ENCODE data around the gene OLFM4.

Gene OLFM4

DNA sequence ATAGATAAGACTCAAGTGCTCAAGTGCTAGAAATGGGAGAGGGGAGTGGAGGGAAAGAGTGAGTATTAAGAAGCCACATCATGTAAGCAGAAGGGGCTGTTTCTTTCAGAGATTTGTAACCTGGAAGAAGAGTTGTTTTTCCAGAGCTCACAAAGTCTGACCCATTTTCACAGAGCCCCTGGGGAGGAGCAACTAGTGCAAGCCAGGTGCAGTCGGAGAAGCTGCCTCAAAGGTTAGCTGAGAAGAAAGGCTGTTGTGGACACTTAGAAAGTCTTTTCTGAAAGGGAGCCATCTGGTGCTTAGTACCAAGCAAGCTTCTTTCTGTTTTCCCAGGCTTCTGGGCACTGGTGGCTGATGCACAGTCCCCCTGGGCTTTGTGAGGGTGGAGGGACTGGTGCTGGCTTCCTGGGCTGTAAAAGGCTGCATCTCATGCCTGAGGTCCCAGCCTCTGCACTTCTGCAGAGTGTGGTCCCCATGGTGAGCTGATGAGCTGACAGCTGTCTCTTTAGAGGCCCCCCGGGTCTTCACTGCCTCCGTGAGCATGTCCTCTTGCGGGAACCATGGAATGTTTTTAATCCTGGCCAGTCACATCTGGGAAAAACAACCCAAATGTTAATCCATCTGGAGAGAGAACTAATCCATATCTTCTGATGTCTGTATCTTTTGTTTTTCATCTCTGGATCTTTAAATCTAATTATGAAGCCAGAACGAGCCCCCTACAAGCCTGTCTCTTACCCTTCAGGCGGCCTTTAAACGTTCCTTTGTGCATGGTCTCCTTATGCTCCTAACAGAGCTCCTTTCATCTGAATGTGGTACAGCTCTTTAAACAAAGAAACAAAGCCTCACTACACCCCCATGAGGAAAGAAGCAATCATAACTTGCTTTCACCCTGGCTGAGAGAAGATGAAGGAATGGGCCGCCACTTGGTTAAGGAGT is 40.2 kb downstream of the OLFM4 start:
- DNase-seq = no peak

DNA sequence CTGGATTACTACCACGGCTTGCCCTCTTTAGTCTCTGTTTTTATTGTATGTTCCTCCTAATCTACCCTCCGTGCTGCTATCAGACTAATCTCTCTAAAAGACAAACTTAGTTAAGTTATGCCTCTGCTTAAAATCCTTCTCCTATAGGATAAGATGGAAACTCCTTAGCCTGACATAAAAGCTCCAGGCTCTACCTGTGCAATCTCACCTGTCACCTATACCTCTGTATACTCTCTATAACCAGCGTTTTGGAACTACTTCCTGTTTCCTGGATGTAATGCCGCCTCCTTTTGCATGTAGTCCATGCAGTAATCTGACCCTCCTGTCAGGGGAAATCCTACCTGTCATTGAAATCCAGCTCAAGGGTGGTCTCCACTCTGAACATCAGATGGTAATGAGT is 41.2 kb downstream of the OLFM4 start:
- DNase-seq = no peak

DNA sequence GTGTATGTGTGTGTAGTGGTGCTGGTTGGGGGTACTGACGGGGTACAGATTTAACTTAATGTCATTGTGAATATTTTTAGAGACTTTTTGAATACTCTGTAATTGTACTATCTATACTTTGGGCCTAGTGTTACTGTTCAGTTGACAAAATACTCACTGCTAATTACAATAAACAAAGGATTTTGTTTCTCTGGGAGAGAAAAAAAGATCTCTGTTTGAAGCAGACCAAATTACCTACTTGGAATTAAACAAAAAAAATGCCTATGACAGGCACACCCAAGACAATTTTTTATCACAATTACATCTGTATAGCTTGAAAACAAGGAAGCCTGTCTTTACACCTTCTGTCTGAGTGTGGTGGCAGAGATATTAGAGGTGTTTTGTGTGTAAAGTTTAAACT is 45.1 kb downstream of the OLFM4 start:
- no peak for DNase-seq

DNA sequence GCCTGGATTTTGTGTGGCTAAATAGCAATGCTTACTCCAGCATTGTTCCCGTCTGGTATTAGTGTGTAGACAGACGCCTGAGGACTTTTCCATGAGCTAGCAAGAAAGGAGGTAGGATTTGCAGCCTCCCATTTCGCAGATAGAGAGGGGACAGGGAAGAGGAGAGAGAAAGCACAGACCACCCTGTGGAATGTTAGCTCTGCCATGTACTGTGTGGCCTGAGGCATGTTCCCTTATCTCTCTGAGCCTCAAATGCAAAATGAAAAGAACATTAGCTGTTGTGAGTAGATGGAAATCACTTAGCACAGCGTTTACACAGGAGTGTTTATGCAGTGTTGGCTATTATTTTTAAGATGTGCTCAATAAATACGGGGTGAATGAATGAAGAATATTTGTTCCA is 45.5 kb downstream of the OLFM4 start:
- DNase-seq = no peak

DNA sequence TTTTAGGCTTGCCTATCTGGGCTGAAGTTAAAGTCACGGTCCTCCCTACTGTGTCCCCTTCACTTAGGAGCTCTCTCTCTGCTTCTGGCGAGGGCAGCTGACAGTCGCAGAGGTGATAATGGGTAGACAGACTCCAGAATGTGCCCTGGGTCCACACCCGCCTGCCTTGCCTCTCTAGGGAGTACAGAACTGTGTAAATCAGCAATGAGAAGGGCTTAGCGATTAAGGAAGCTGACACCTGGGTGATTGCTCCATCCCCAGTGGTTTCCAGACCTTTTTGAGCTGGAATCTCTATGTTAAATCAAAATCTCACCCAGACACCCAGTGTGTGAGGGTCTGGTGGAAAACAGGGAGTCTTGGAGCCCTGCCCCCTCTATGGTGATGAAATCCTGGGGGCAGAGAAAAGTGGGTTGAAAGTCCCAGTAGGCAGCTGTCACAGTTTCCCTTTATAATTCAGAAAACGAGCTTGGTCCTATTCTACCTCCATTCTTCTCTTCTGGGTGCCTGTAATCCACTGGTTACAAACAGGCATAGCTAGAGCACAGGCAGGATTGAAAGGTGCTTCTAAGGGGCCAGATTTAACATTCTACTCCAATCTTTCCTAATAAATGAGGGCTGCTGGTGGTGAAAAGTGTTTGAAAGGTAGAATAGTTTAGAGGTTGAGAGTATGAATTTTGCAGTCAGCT is 46.9 kb downstream of the OLFM4 start:
- no peak for DNase-seq

DNA sequence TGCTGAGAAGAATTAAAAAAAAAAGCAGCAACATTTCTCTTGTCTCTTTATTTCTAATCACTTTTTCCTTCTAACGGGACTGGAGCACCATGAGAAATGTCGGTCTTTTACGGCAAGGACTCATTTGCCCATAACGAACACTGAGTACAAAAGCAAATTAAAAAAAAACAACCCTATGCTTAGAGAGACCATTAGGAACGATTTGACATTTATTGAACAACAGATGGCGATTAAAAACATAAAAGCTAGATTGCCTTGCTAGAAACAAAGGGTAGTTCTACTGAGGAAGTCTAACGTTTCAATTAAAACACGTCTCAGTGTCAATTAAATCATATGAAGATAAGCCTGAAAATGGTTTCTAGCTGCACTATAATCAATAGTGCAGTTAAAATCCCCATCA is 51.1 kb downstream of the OLFM4 start:
- no peak for DNase-seq

DNA sequence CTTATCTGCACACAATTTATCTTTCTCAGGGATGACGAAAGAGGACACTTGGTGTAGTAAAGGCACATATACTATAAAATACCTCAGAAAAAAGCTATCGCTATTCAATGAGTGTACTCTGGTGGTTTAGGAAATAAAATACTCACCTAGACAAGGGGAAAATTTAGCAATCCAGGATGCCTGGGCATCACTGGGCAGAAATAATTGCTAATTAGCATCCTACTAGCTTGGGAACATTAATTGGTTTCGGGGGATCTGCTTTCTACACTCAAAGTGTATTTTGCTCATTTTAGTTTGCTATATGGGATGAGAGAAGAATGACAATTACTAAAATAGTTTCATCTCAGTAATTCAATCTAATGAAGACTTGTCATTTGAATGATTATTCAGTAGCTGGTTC is 60.3 kb downstream of the OLFM4 start:
- DNase-seq = no peak

DNA sequence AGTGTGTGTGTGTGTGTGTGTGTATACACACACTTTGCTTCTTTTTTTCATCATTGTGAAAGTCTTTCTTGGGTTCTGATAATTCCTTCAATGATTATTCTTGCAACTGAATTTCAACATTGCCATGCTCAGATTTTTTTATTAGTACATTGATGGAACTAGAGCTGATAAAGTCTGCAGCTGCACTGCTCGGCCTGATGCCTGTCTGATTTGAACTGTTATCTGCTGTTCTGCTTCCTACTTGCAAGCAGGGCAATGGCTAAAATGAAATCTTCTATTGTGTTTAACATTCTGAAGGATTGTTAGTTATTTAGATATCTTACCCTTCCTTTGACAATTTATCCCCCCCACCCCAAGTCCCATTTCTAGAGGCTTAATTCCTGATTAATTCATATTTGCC is 61.3 kb downstream of the OLFM4 start:
- DNase-seq = no peak

DNA sequence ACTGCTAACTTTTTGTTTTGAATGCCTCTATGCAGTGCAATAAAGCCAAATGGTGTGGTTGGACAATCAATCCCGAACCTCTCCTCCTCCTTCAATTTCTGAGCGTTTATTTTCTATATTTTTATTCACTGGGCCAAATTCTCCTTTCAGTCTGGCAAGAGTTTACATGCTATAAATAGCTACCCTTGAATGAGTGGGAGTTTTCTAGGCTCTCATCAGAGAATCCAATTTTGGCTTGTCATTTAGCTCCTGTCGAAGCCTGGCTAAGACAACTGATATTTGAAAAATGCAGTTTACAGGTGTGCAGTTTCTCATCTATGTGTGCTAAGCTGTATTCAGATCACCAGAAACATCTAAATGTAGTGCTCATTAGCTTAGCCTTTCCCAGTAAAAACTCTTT is 61.8 kb downstream of the OLFM4 start:
- DNase-seq = no peak

DNA sequence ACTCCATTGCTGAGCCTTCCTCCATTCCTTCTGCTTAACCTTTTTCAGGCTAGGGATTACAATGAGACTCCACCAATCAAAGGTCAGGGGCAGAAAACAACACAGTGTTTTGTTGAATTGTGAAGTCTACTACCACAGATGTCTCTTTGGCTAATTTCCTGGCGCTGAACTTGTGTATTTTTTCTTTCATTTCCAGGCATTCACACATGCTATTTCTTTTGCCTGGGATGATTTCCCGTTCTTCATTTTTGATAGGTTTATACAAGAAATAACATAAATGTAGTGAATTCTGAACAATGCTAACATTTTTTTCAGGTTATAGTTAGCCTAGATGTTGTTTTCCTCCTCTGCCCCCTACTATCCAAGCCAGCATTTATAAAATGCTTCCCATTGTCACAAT is 64.3 kb downstream of the OLFM4 start:
- no peak for DNase-seq

DNA sequence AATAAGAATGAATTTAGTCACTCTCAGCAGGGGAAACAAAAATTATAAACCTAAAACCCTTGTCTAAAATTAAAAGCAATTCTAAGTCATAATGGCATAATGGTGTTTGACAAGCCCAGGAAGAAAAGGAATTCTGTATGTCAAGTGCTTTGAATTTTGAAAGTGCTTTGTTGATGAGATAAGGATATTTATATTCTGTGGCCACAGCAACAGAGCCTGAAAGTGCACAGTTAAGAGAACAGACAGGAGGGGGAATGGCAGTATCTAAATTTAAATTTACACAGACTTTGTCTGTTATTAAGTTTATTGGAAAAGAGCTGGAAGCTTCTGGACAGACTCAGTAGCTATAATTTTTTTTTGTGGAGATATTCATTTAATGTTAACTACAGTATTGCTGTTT is 69.8 kb downstream of the OLFM4 start:
- no peak for DNase-seq

DNA sequence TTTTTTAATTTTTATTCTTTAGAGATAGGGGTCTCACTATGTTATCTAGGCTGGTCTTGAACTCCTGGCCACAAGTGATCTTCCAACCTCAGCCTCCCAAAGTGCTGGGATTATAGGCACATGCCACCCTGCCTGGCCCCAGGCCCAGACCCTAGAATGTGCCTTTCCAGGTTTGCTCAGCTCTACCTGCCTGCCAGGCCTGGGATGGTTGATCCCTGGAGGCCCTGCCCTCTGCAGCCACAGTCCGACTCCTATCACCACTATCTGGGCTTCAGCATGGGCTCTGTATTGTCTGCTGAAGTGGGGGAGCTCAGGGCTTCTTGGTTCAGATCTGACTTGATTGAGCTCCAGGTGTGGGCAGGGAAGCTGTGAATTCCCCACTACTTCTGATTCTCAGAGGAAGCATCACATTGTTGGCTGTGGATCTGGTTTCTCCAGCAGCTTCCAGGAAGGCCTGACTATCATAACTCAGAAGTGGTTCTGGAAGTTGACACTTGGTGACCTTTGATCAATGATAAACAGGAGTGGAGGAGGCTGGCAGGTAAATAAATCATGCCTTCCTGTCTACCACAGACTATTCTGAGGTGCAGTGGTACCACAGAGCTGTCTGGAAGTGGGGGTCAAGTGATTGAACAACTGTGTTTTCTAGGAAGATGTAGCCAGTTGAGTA is 71.9 kb downstream of the OLFM4 start:
- no peak for DNase-seq

Data from EL (cell line).